22Rv1 (cell line): Measurements from ENCODE around the gene ARID1B.
"Not testable (repeated sequence)": the region's sequence is repeated elsewhere in the genome, so short reads cannot be mapped to it uniquely, and the experiment has no call there.

Experiments used
- ZFX ChIP-seq: fragments of 450-650 bp; IDR thresholded peaks from 2 replicates; pipeline ENCODE4 v1.6.1; 2017; ENCODE audit warnings: antibody characterized with exemption, borderline replicate concordance
- TF ChIP-seq, protein P1 (sequence below): fragments of 450-650 bp; IDR thresholded peaks from 2 replicates; pipeline ENCODE4 v1.5.1; 2017; ENCODE audit warnings: mild to moderate bottlenecking

DNA sequence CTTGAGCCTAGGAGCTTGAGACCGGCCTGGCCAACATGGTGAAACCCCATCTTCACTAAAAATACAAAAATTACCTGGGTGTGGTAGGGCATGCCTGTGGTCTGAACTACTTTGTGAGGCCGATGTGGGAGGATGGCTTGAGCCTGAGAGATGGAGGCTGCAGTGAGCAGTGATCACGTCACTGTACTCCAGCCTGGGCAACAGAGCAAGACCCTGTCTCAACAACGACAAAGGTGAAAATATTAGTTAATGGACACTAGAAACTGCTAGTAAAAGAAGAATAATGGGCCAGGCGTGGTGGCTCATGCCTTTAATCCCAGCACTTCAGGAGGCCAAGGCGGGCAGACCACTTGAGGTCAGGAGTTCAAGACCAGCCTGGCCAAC is 168.6 kb downstream of the ARID1B start:
- TF ChIP-seq, protein P1, sequence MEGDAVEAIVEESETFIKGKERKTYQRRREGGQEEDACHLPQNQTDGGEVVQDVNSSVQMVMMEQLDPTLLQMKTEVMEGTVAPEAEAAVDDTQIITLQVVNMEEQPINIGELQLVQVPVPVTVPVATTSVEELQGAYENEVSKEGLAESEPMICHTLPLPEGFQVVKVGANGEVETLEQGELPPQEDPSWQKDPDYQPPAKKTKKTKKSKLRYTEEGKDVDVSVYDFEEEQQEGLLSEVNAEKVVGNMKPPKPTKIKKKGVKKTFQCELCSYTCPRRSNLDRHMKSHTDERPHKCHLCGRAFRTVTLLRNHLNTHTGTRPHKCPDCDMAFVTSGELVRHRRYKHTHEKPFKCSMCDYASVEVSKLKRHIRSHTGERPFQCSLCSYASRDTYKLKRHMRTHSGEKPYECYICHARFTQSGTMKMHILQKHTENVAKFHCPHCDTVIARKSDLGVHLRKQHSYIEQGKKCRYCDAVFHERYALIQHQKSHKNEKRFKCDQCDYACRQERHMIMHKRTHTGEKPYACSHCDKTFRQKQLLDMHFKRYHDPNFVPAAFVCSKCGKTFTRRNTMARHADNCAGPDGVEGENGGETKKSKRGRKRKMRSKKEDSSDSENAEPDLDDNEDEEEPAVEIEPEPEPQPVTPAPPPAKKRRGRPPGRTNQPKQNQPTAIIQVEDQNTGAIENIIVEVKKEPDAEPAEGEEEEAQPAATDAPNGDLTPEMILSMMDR, result not testable (repeated sequence)
- TF ChIP-seq ZFX, result not testable (repeated sequence)
